HG02571 (cell line): Measurements from ENCODE around the gene ZNF211.

Experiments
- ATAC-seq: cut with Tn5 transposase; IDR thresholded peaks from one replicate; pipeline ENCODE4 v1.9.1; 2021; ENCODE audit warnings: mild to moderate bottlenecking, moderate library complexity; ENCODE audit not compliant: unreplicated experiment

ZNF211 gene

GRCh38 chr19:57655443-57655842, 22.5 kb downstream of the ZNF211 start:
- ATAC-seq: no peak

DNA sequence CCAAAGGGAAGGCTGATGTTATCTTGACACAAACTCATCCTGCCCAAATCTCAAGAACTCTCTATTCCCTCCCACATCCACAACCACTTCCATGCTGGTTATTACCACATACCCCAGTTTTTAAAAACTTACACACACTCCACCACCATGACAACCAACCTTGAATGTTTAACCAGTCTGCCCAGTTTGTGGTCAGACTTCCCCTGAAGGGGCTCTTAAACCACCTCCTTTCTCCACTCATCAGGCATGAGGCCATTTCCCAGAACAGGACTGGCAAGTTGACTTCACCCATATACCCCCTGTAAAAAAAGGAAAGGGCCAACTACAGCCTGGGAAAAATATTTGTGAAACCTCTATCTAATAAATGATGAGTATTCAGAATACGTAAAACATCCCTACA, 23.4 kb downstream of the ZNF211 start:
- ATAC-seq: no peak

- ATAC-seq: no peak
Measured at GRCh38 chr19:57664269-57665127, 31.5 kb downstream of the ZNF211 start.

- ATAC-seq: no peak
Measured at GRCh38 chr19:57665261-57665806, 32.4 kb downstream of the ZNF211 start.

- no peak for ATAC-seq
Measured at GRCh38 chr19:57667228-57667627, 34.3 kb downstream of the ZNF211 start.

DNA sequence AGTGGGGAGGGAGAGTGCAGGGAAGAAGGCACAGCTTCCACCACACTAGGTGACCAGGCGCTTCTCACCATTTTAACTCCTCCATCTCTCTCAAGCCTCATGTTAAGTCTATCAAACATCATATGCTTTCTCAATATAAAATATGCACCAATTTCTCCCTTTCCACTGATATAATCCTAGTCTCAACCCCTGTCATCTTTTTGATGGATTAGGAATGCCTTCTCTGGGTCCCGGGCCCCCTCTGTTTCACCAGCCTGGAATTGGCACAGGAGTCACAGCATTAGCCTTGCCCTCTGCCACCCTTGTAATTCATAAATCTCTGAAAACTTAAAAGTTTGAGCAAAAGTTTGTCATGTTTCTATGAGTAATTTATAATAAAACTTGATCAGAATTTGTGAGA, 35.7 kb downstream of the ZNF211 start, which contains the start of gene ZSCAN4:
TSS of gene ZSCAN4 (plus strand) at position 301 of the 400 bp plus-strand sequence. CDS start 7,211 bp downstream, outside the sequence.
- ATAC-seq: no peak

DNA sequence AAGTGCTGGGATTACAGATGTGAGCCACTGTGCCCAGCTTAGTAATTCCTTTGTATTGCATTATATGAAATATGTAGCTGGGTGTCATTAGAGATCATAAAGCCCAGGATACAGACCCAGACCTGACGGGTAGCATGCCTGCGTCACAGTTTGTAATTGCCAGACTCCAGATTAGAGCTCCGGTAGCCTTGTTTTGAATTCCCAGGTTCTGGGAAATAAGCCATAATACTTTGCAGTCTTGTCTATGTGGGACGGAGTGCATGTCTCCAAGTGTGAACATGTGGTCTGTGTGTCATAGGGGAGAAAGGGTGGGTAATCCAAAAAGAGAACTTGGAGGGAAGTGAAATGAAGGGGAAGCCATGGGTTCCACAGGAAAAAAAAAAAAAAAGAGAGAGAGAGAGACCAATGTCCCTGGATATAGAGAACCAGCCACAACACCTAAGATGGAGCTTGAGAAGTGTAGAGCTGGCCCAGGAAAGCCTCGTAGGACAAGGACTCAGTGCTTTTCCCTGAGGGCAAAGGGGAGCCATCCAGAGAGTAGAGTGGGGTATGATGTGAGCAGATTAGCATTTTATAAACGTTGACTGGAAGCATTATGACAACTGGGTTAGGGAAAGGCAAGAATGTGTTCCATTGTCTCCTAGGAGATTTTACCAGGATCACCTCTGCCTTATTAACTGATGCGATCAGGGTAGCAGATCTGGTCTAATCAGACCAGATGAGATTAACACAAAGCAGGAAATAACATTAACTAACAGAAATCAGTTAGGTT, 38.3 kb downstream of the ZNF211 start:
- ATAC-seq: no peak

GRCh38 chr19:57672466-57672865, 39.5 kb downstream of the ZNF211 start:
- ATAC-seq: no peak

GRCh38 chr19:57675881-57676280, 42.9 kb downstream of the ZNF211 start:
- ATAC-seq: no peak

DNA sequence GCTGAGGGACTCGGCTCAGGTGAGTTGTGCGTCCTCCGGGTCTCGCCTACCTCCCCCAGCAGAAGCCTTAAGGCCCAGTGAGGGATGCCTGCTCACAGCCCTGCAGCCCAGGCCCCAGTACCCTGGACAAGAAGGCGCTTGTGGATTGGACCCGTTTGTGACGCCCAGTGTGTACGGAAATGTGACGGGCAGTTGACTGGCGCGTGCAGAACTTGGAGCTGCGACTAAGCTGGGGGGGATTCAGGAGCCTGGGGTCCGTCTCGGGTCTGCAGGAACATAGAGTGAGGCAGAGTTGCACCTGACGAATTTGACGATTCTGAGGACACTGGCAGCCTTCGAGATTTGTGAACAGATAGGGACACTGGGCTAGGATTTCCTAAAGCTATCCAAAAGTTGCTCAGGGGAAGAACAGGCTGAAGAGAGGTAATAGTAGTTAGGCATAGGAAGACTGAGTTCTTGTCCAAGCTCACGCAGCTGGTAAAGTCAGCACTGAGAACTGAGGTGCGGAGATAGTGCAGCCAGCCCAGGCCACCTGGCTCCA, 49.3 kb downstream of the ZNF211 start:
- ATAC-seq: no peak

DNA sequence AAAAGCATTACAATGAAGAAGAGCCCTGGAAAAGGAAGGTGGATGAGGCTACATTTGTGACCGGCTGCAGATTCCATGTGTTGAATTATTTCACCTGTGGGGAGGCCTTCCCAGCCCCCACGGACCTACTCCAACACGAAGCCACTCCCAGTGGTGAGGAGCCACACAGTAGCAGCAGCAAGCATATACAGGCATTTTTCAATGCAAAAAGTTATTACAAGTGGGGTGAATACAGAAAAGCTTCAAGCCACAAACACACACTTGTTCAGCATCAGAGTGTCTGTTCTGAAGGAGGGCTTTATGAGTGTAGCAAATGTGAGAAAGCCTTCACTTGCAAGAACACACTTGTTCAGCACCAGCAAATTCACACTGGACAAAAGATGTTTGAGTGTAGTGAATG, 53.8 kb downstream of the ZNF211 start:
- no peak for ATAC-seq

DNA sequence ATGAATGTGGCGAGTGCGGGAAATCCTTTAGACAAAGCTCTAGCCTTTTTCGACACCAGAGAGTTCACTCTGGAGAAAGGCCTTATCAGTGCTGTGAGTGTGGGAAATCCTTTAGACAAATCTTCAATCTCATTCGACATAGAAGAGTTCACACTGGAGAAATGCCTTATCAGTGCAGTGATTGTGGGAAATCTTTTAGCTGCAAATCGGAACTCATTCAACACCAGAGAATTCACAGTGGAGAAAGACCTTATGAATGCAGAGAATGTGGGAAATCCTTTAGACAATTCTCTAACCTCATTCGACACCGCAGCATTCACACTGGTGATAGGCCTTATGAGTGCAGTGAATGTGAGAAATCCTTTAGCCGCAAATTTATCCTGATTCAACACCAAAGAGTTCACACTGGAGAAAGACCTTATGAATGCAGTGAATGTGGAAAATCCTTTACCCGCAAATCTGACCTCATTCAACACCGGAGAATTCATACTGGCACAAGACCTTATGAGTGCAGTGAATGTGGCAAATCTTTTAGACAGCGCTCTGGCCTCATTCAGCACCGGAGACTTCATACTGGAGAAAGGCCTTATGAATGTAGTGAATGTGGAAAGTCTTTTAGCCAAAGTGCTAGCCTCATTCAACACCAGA, 54.5 kb downstream of the ZNF211 start:
- ATAC-seq: no peak

DNA sequence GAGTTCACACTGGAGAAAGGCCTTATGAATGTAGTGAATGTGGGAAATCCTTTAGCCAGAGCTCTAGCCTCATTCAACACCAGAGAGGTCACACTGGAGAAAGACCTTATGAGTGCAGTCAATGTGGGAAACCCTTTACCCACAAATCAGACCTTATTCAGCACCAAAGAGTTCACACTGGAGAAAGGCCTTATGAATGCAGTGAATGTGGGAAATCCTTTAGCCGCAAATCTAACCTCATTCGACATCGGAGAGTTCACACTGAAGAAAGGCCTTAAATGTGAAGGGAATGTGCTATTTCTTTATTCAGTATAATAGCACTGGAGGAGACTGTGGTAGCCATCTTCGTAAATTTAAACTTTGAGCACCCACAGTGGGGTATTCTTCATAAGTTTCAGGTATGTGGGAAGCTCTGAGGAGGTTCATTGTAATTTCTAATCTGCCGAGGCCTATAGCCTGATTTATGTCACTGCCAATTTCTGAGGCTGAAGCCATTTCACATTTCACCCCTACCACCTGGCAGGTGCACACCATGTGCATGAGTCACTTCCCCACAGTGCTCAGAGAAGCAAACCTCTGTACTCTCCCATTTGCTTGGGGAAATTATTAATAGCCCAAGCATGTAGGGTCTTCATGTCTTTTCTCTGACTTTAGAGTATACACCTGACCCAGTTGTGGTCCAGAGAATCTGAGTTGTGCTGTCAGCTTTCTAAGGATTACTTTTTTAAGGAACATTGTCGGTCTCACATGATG, 55.2 kb downstream of the ZNF211 start:
- no peak for ATAC-seq

DNA sequence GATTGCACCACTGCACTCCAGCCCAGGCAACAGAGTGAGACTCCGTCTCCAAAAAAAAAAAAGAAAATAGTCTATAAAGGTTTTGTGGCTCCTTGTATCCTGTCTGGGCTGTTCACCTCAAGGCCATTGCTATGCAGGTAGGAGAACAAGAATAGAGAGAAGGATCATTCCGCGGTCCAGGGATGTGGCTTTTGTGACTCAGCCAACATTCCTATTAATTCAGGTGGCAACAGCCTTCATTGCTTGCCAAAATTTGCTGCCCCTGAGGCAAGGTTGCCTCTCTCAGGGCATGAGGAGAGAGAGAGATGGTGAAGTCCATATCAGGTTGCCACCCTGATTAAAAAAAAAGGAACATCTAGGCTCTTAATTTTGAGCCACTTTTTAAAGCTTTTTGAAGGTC, 56.8 kb downstream of the ZNF211 start:
- ATAC-seq: no peak
